LNCaP clone FGC (cell line): ENCODE results near the gene APOLD1.

ENCODE experiments used
- DNase-seq: peaks from one replicate; pipeline ENCODE4 v3.0.0-alpha.2; 2011; ENCODE audit warnings: low read depth
- H3K4me3 ChIP-seq: 2 replicates; pipeline ENCODE4 v1.5.1; 2011; ENCODE audit warnings: mild to moderate bottlenecking, low read depth, low read length, control low read depth
- TF ChIP-seq, protein P1 (sequence below): IDR thresholded peaks from 2 replicates; pipeline ENCODE4 v1.5.1; 2012; ENCODE audit warnings: mild to moderate bottlenecking; ENCODE audit not compliant: control insufficient read depth, insufficient read depth; ENCODE audit errors: extremely low read depth

Gene APOLD1

DNA sequence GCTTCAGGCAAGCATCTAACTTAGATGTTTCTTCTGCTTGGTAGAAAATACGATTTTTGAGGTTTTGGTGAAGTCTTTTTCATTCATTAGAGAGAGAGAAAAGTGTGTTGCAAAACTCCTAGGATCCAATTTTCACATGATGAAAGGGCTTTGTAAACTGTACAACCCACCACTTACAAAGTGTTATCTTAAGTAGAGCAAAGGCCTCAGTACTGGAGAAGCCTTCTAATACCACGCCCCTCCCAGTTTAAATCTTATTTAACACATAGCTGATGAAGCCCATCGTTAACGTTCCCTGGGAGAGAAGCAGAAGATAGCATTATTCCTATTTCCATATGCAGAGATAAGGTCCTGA lies 869 bp downstream of the APOLD1 start:
- TF ChIP-seq, protein P1, sequence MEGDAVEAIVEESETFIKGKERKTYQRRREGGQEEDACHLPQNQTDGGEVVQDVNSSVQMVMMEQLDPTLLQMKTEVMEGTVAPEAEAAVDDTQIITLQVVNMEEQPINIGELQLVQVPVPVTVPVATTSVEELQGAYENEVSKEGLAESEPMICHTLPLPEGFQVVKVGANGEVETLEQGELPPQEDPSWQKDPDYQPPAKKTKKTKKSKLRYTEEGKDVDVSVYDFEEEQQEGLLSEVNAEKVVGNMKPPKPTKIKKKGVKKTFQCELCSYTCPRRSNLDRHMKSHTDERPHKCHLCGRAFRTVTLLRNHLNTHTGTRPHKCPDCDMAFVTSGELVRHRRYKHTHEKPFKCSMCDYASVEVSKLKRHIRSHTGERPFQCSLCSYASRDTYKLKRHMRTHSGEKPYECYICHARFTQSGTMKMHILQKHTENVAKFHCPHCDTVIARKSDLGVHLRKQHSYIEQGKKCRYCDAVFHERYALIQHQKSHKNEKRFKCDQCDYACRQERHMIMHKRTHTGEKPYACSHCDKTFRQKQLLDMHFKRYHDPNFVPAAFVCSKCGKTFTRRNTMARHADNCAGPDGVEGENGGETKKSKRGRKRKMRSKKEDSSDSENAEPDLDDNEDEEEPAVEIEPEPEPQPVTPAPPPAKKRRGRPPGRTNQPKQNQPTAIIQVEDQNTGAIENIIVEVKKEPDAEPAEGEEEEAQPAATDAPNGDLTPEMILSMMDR = no peak
- DNase-seq = no peak
- H3K4me3 ChIP-seq = peak overlapping the region; percentile 48

DNA sequence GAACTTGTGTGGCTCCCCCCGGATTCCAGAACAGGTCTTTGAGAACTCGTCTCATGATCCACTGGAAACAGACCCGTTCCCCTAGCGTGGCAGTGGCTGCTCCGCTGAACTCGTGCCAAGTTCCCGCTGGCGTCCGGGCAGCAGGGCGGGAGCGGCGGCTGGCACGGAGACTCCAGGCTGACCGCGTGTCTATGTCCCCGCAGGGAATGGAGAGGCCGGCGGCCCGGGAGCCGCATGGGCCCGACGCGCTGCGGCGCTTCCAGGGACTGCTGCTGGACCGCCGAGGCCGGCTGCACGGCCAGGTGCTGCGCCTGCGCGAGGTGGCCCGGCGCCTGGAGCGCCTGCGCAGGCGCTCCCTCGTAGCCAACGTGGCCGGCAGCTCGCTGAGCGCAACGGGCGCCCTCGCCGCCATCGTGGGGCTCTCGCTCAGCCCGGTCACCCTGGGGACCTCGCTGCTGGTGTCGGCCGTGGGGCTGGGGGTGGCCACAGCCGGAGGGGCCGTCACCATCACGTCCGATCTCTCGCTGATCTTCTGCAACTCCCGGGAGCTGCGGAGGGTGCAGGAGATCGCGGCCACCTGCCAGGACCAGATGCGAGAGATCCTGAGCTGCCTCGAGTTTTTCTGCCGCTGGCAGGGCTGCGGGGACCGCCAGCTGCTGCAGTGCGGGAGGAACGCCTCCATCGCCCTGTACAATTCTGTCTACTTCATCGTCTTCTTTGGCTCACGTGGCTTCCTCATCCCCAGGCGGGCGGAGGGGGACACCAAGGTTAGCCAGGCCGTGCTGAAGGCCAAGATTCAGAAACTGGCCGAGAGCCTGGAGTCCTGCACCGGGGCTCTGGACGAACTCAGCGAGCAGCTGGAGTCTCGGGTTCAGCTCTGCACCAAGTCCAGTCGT lies 1.5 kb downstream of the APOLD1 start:
- peak; percentile 44 for DNase-seq
- TF ChIP-seq, protein P1 = no peak
- peak overlapping the region; percentile 48 for H3K4me3 ChIP-seq

DNA sequence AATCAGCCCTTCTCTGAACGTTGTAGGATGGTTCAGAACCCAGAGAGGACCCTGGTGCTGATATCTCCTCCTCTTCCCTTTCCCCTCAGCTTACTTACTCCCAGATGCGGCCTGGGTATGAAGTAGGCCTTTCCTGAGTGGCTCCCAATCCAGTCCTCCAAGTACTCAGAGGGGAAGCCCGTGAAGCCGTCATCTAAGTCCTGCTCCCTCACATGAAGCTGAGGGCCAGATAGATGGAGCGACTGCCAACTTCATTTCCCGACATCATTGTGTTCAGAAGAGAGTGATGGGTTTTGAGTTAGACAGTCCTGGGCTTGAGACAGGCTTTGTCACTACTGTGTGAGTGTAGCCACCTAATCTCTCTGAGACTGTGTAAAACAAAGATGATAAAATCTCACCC lies 2.7 kb downstream of the APOLD1 start:
- no peak for DNase-seq
- no peak overlapping the region for H3K4me3 ChIP-seq
- TF ChIP-seq, protein P1 = no peak

DNA sequence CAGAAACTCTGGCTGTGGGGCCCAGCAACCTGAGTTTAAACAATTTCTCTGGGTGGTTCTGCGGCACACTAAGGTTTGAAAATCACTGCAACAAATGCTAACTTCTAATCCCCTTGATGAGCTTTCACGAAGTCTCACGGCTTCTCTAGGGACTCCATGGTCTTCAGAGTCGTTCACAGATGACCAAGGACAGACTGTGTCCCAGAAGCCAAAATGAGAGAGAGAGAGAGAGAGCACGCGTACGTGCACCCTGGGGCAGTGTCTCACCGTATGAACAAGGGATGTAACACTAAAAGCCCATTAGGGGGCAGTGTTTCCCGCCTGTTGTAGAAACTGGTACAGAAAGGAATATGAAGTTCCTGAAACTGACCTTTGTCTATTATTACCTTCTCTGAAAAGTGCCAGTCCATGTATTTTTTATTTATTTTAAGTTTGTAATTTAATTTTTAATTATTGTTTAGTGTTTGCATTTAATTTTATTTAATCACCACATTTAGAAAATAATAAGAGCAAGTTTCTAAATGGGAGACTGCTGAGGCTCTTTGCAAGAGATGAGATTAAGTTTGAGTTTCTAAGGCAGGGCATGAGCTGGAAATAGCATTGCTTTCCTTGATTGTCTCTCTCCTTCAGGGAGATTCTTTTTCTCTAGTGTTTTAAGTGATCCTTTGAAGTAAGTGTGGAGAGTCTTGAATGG lies 3.4 kb downstream of the APOLD1 start:
- DNase-seq = no peak
- no peak overlapping the region for H3K4me3 ChIP-seq
- TF ChIP-seq, protein P1 = peak; percentile 67

DNA sequence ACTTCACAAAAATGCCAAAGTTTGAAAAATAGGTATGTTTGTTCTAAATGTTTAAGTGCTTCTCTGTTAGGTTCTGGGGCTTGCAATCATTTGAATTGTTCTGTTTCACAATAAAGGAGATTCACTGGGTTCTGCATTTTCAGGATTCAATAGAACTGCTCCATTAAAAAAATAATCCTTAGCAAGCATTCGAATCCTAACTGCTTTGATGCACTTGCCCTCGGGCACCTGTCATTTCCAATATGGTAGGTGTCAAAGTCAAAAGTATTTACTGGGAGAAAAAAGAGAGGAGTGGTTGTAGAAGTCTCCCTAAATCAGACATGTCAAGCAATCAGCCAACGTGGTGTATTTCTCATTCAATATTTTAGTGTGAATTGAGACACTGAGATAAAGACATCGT lies 5.5 kb downstream of the APOLD1 start:
- no peak overlapping the region for H3K4me3 ChIP-seq
- no peak for DNase-seq
- TF ChIP-seq, protein P1 = no peak

DNA sequence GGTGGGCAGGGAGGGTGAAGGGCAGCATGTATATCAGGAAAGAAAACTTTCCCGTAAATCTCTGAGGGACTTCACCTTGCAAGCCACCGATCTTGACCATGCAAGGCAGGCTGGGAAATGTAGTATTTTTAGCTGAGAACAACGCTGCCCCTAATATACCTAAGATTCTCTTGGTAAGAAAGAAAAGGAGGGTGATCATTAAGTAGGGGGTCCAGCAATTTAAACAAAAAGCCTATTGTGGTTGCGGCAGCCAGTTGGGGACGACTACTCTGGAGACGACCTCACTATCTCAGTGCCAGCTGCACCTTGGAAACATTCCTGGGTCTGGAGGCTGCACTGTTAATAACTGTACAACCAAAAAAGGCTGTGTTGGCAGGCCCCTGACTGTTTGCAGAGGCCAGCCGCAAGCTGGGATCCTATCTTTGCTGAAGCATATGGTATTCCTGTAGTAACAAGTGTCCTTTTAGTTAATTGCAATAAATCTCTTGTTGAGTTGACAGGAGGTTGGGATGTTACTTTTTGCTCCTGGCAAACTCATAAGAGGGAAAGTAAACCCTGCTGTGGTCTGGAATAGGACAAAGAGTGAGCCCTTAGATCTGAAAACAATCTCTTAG lies 6.4 kb downstream of the APOLD1 start:
- no peak overlapping the region for H3K4me3 ChIP-seq
- TF ChIP-seq, protein P1 = no peak
- no peak for DNase-seq
